Measurements from ENCODE around the gene TPGS2. TPM values are rescaled to one million over a fixed set of nuclear protein-coding genes. Genes with fewer than 3 reads are reported as not detected.

Gene TPGS2
- total RNA-seq, 2 experiments from 2014 or later = 87.6 to 158 TPM

DNA sequence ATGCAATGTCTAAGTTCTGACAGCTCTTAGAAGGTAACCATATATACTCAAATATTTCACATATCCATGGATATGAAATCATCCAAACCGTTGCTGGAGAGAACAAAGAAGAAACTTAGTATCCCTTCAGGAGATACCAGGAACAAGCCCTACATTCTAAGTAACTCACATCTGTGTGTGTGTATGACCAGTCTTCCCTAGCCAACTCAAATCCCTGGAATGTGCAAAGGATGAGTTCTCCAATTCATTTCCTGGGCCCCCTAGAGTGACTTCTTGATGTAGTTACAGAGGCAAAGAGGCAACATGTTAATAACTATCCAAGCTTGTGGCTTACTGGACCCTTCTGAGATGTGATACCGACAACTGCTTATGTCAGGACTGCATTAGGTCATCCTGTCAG lies 20.1 kb downstream of the TPGS2 start:
- intact Hi-C loops (cut with DNase I, micrococcal nuclease) = loop anchor here (1.0 to 2.0 kb wide), 2 partner anchors 40 to 120 kb away; no protein-coding TSS in a partner anchor
- no peaks in the 10 kb centered on the region for H3K9me3 Mint-ChIP-seq (ENCODE audit: low read depth)
- H3K4me1 Mint-ChIP-seq = peaks cover 10% of the 10 kb centered on the region
- ATAC-seq (no peak), DNase-seq (no peak)
- no peak overlapping the region for H3K27ac Mint-ChIP-seq
- no peak overlapping the region for H3K4me3 Mint-ChIP-seq
- ChIA-PET POLR2A (no interaction called here), CTCF (interaction anchor here (0.5 to 4.3 kb wide), 7 partner anchors 11 to 649 kb away, joined by 3 to 46 read pairs (median 4); no protein-coding TSS in a partner anchor)
- no peaks in the 10 kb centered on the region for H3K27me3 Mint-ChIP-seq
- peaks cover 31% of the 10 kb centered on the region for H3K36me3 Mint-ChIP-seq (ENCODE audit: low read depth)

DNA sequence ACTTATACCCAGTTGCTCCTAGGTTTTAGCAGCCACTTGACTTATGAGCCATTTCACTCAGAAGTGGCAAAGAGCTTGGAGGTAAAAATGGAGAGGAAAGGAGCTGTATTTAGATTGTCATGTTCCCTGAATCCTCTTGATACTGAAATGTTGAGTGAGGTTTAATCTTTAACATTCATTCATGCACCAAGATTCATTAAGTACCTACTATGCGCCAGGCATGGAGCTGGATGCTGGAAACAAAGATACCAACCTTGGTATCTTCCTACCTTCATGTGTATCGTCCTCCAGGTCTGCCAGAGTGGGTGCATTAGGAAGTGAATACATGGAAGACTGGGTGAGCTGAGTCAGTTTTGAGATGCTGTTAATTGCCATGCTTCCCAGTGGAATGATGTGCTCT lies 23.7 kb downstream of the TPGS2 start:
- Mint-ChIP-seq H3K4me3 (no peak overlapping the region), H3K9me3 (ENCODE audit: low read depth) (no peaks in the 10 kb centered on the region), H3K4me1 (peaks cover 5% of the 10 kb centered on the region), H3K36me3 (ENCODE audit: low read depth) (peaks cover 58% of the 10 kb centered on the region), H3K27me3 (no peaks in the 10 kb centered on the region), H3K27ac (no peak overlapping the region)
- intact Hi-C loops (cut with DNase I, micrococcal nuclease) = no loop called here
- CTCF ChIA-PET = no interaction called here
- DNase-seq (no peak), ATAC-seq (no peak)
- POLR2A ChIA-PET = no interaction called here

DNA sequence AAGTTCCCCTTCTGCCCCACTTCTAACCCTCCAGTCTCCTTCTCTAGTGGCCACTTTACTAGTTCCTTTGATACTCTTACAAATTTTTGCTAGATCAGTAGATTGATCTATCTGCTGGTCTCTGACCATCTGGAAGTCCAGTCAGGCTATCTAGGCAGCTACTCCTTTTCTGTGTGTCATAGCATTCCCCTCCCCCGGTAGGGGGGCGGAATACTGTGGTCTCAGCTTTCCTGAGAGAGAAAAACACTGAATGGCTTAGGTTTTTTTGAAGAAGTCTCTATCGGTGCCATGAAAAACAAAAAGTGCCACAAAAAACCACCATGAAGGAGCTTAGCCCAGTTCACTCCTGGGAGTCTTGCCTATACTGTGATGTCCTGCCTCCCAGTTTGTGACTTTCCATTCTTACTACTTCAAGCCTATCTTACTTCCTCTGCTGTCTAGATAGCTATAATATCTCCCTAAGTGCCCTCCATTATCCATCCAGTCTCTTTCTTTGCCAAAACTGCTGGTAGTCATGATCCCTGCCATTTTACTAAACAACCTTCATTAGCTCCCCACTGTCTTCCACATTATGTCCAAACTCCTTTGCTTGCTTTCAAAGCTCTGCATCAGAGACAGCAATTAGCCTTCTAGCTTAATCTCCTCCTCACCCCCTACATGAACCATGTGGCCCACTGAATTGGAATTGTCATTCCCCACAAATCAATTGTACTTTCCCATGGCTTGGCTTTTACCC lies 29.9 kb downstream of the TPGS2 start:
- H3K27me3 Mint-ChIP-seq = no peaks in the 10 kb centered on the region
- POLR2A ChIA-PET = no interaction called here
- H3K36me3 Mint-ChIP-seq (ENCODE audit: low read depth) = peaks cover 67% of the 10 kb centered on the region
- no peaks in the 10 kb centered on the region for H3K9me3 Mint-ChIP-seq (ENCODE audit: low read depth)
- DNase-seq = no peak
- no peaks in the 10 kb centered on the region for H3K4me1 Mint-ChIP-seq
- ATAC-seq = no peak
- no peak overlapping the region for H3K4me3 Mint-ChIP-seq
- H3K27ac Mint-ChIP-seq = no peak overlapping the region
- intact Hi-C loops (cut with DNase I, micrococcal nuclease) = no loop called here
- CTCF ChIA-PET = interaction anchor here (0.6 to 1.0 kb wide), 4 partner anchors 9 to 111 kb away, joined by 3 read pairs; no protein-coding TSS in a partner anchor

GRCh38 chr18:36792634-36793283 lies 36.0 kb downstream of the TPGS2 start:
- ChIA-PET POLR2A (no interaction called here), CTCF (interaction anchor here (1.3 kb wide), 1 partner anchor 16 kb away, joined by 4 read pairs; no protein-coding TSS in a partner anchor)
- no peak overlapping the region for H3K4me3 Mint-ChIP-seq
- no peak for ATAC-seq
- peaks cover 3% of the 10 kb centered on the region for H3K9me3 Mint-ChIP-seq (ENCODE audit: low read depth)
- H3K36me3 Mint-ChIP-seq (ENCODE audit: low read depth) = peaks cover 67% of the 10 kb centered on the region
- intact Hi-C loops (cut with DNase I, micrococcal nuclease) = no loop called here
- no peak for DNase-seq
- H3K4me1 Mint-ChIP-seq = no peaks in the 10 kb centered on the region
- H3K27me3 Mint-ChIP-seq = no peaks in the 10 kb centered on the region
- H3K27ac Mint-ChIP-seq = no peak overlapping the region

DNA sequence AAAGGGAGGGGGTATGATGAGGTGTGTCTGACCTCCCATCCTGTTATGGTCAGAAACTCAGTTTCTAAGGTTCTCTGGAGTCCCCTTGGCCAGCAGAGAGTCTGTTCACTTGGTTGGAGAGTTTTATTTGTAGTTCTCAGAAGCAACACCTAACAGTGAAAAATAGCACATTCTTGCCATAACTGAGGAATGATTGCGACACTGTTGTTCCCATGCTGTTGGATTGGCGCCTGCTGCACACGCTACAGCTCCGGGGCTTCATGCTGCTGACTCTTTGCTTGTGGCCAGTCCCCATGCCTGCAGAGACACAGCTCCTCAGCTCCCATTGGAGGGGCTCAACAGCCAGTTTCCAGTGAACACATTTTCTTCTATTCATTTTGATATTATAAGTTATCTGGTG lies 42.1 kb downstream of the TPGS2 start:
- Mint-ChIP-seq H3K27me3 (no peaks in the 10 kb centered on the region), H3K4me3 (no peak overlapping the region), H3K36me3 (ENCODE audit: low read depth) (peaks cover 34% of the 10 kb centered on the region), H3K9me3 (ENCODE audit: low read depth) (peaks cover 3% of the 10 kb centered on the region), H3K27ac (no peak overlapping the region), H3K4me1 (no peaks in the 10 kb centered on the region)
- CTCF ChIA-PET = no interaction called here
- DNase-seq (no peak), ATAC-seq (no peak)
- intact Hi-C loops (cut with DNase I, micrococcal nuclease) = no loop called here
- POLR2A ChIA-PET = no interaction called here

DNA sequence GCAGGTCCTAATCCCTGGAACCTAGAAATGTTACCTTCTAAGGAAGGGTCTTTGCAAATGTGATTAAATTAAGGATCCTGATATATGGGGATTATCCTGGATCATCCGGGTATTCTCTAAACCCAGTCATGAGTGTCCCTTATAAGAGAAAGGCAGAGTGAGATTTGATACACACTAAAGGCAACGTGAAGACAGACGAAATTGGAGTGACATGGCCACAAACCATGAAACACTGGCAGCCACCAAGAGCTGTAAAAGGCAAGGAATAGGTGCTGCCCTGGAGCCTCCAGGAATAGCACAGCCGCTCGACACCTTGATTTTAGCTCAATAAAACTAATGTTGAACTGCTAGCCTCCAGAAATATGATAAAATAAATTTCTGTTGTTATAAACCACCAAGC lies 45.0 kb downstream of the TPGS2 start:
- intact Hi-C loops (cut with DNase I, micrococcal nuclease) = no loop called here
- H3K27me3 Mint-ChIP-seq = no peaks in the 10 kb centered on the region
- CTCF ChIA-PET = interaction anchor here (0.7 kb wide), 1 partner anchor 1757 kb away, joined by 3 read pairs; no protein-coding TSS in a partner anchor
- H3K36me3 Mint-ChIP-seq (ENCODE audit: low read depth) = peaks cover 11% of the 10 kb centered on the region
- no peak for DNase-seq
- H3K27ac Mint-ChIP-seq = no peak overlapping the region
- ATAC-seq = no peak
- POLR2A ChIA-PET = no interaction called here
- no peak overlapping the region for H3K4me3 Mint-ChIP-seq
- no peaks in the 10 kb centered on the region for H3K4me1 Mint-ChIP-seq
- no peaks in the 10 kb centered on the region for H3K9me3 Mint-ChIP-seq (ENCODE audit: low read depth)

DNA sequence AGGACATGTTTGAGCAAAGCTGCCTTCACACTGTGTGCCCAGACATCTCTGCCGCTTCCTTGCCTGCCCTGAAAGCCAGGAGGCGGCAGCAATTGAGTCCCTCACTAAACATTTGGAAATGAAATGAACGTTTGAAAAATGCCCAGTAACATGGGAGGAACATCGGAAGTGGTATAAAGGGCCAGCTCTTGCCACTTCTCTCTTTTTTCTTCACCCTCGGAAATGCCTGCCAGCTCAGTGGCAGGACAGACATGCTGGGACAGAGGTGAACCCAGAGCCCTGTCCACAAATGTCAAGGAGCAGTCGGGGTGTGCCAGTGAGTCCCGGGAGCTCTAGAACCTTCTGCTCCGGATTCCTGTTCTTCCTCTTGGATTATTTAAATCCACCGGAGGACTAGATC lies 46.1 kb downstream of the TPGS2 start:
- DNase-seq (no peak), ATAC-seq (no peak)
- Mint-ChIP-seq H3K27me3 (no peaks in the 10 kb centered on the region), H3K27ac (no peak overlapping the region), H3K4me3 (no peak overlapping the region), H3K36me3 (ENCODE audit: low read depth) (peaks cover 10% of the 10 kb centered on the region), H3K9me3 (ENCODE audit: low read depth) (no peaks in the 10 kb centered on the region), H3K4me1 (no peaks in the 10 kb centered on the region)
- intact Hi-C loops (cut with DNase I, micrococcal nuclease) = no loop called here
- ChIA-PET POLR2A (interaction anchor here (0.6 kb wide), 1 partner anchor 37 kb away, joined by 4 read pairs; no protein-coding TSS in a partner anchor), CTCF (no interaction called here)

DNA sequence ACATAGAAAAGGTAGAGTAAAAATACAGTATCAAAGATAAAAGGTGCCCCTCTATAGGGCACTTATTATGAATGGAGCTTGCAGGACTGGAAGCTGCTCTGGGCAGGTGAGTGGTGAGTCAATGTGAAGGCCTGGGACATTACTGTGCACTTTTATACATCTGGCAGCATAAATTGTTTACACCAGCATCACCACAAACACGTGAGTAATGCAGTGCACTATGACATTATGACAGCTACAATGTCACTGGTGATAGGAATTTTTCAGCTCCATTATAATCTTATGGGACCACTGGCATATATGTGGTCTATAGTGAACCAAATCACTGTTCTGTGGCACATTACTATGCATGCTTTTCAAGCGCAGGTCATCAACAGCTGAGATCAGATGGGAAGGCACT lies 48.1 kb downstream of the TPGS2 start:
- Mint-ChIP-seq H3K9me3 (ENCODE audit: low read depth) (no peaks in the 10 kb centered on the region), H3K4me3 (no peak overlapping the region), H3K27me3 (no peaks in the 10 kb centered on the region), H3K27ac (no peak overlapping the region), H3K36me3 (ENCODE audit: low read depth) (peaks cover 3% of the 10 kb centered on the region), H3K4me1 (no peaks in the 10 kb centered on the region)
- CTCF ChIA-PET = no interaction called here
- DNase-seq (no peak), ATAC-seq (no peak)
- intact Hi-C loops (cut with DNase I, micrococcal nuclease) = no loop called here
- POLR2A ChIA-PET = no interaction called here

DNA sequence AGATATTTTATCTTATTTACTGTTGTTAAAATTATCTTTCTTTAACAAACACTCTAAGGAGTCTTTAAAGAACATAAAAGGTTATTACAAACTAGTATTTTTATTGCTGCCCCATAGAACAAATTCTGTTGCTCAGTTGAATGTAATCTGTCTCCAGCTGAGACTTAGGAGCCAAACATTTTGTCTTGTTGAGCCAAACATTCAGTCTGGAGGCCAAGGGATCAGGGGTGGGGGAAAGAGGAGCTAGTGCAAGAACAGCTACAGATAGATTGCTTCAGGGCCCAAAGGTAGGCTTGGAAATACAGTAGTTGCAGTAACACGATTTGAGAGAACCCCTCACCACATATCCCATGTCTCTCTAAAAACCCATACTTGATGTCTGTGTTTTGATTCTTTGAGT lies 51.2 kb downstream of the TPGS2 start:
- Mint-ChIP-seq H3K27ac (no peak overlapping the region), H3K36me3 (ENCODE audit: low read depth) (peaks cover 3% of the 10 kb centered on the region), H3K27me3 (no peaks in the 10 kb centered on the region), H3K9me3 (ENCODE audit: low read depth) (no peaks in the 10 kb centered on the region), H3K4me1 (no peaks in the 10 kb centered on the region), H3K4me3 (no peak overlapping the region)
- POLR2A ChIA-PET = no interaction called here
- intact Hi-C loops (cut with DNase I, micrococcal nuclease) = no loop called here
- ATAC-seq (no peak), DNase-seq (no peak)
- CTCF ChIA-PET = no interaction called here

DNA sequence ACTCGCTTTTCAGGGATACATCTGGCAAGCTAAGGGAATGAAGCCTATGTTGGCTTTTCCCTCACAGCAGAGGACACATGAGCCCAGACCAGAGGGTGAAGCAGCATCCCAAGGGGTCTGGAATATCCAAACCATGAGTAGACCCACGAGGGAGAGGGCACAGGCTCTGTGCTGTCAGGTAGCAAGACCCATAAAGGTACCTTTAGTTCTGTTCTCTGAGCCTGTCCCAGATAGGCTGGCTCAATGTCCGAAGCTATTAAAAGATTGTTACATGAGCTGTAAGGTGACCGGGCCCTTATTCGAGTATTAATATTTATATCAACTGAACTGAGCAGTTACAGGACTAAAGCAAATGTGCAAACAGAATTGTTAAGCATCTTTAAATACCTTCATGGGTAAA lies 52.2 kb downstream of the TPGS2 start:
- H3K27ac Mint-ChIP-seq = no peak overlapping the region
- H3K27me3 Mint-ChIP-seq = no peaks in the 10 kb centered on the region
- peaks cover 1% of the 10 kb centered on the region for H3K36me3 Mint-ChIP-seq (ENCODE audit: low read depth)
- ChIA-PET CTCF (interaction anchor here (0.7 kb wide), 1 partner anchor 89 kb away, joined by 3 read pairs; no protein-coding TSS in a partner anchor), POLR2A (no interaction called here)
- no peak for ATAC-seq
- DNase-seq = no peak
- H3K4me3 Mint-ChIP-seq = no peak overlapping the region
- intact Hi-C loops (cut with DNase I, micrococcal nuclease) = no loop called here
- H3K4me1 Mint-ChIP-seq = no peaks in the 10 kb centered on the region
- no peaks in the 10 kb centered on the region for H3K9me3 Mint-ChIP-seq (ENCODE audit: low read depth)

DNA sequence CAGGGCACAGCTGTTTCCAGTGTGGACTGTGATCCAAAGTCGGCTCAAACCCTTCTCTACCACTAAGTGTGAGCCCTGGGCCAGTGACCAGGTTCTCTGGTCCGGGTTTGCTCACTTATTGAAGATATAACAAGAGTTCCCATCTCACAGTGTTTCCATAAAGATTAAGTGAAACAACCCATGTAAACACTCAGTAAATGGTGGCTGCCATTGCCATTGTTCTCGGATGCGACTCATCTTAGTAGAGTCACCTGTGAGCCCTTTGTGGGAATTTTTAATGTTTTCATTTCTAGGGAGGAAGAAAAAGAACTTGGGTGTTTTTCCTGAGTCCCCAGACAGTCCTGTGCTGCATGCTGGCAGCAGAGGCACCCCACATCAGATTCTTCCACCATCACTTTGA lies 53.4 kb downstream of the TPGS2 start:
- POLR2A ChIA-PET = no interaction called here
- H3K36me3 Mint-ChIP-seq (ENCODE audit: low read depth) = no peaks in the 10 kb centered on the region
- H3K27ac Mint-ChIP-seq = no peak overlapping the region
- intact Hi-C loops (cut with DNase I, micrococcal nuclease) = no loop called here
- DNase-seq = no peak
- no peak overlapping the region for H3K4me3 Mint-ChIP-seq
- H3K27me3 Mint-ChIP-seq = no peaks in the 10 kb centered on the region
- CTCF ChIA-PET = interaction anchor here (0.6 kb wide), 1 partner anchor 1101 kb away, joined by 3 read pairs; no protein-coding TSS in a partner anchor
- peaks cover 7% of the 10 kb centered on the region for H3K4me1 Mint-ChIP-seq
- no peaks in the 10 kb centered on the region for H3K9me3 Mint-ChIP-seq (ENCODE audit: low read depth)
- no peak for ATAC-seq

- Mint-ChIP-seq H3K4me1 (peaks cover 7% of the 10 kb centered on the region), H3K36me3 (ENCODE audit: low read depth) (no peaks in the 10 kb centered on the region), H3K9me3 (ENCODE audit: low read depth) (no peaks in the 10 kb centered on the region), H3K27ac (no peak overlapping the region), H3K4me3 (no peak overlapping the region), H3K27me3 (no peaks in the 10 kb centered on the region)
- ATAC-seq (no peak), DNase-seq (no peak)
- ChIA-PET CTCF (no interaction called here), POLR2A (no interaction called here)
- intact Hi-C loops (cut with DNase I, micrococcal nuclease) = no loop called here
Measured at GRCh38 chr18:36772241-36772723, 56.5 kb downstream of the TPGS2 start.
